Neural cell (in vitro differentiated cells): Measurements from ENCODE around the gene STK32B.

Source experiments
- EP300 ChIP-seq: fragments of 450-650 bp; conservative IDR thresholded peaks from 2 replicates; pipeline ENCODE4 v1.6.1; 2014; ENCODE audit warnings: antibody characterized with exemption, mild to moderate bottlenecking, moderate library complexity; ENCODE audit not compliant: poor library complexity, severe bottlenecking
- POLR2AphosphoS5 ChIP-seq: IDR thresholded peaks from 2 replicates; pipeline ENCODE4 v1.6.1; 2012
- RAD21 ChIP-seq: fragments of 450-650 bp; conservative IDR thresholded peaks from 2 replicates; pipeline ENCODE4 v1.6.1; 2014; ENCODE audit warnings: antibody characterized with exemption, mild to moderate bottlenecking, moderate library complexity
- REST ChIP-seq: IDR thresholded peaks from 2 replicates; pipeline ENCODE4 v1.6.1; 2012; ENCODE audit warnings: borderline replicate concordance
- TF ChIP-seq, protein P1 (sequence below): fragments of 450-650 bp; IDR thresholded peaks from 2 replicates; pipeline ENCODE4 v1.5.1; 2014; ENCODE audit warnings: antibody characterized with exemption, mild to moderate bottlenecking, moderate library complexity; ENCODE audit not compliant: poor library complexity, severe bottlenecking

DNA sequence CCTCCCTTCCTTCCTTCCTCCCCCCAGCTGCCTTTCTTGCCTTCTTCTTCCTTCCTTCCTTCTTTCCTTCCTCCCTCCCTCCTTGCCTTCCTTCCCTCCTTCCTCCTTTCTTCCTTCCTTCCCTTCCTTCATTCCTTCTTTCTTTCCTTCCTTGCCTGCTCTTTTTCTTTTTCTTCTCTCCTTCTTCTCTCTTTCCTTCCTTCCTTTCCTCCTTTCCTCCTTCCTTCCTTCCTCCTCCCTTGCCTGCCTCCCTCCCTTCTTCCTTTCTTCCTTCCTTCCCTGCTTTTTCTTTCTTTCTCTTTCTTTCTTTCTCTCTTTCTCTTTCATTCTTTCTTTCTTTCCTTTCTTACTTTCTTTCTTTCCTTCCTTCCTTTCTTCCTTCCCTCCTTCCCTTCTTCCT, 49.1 kb downstream of the STK32B start:
- no peak for TF ChIP-seq EP300
- TF ChIP-seq, protein P1, sequence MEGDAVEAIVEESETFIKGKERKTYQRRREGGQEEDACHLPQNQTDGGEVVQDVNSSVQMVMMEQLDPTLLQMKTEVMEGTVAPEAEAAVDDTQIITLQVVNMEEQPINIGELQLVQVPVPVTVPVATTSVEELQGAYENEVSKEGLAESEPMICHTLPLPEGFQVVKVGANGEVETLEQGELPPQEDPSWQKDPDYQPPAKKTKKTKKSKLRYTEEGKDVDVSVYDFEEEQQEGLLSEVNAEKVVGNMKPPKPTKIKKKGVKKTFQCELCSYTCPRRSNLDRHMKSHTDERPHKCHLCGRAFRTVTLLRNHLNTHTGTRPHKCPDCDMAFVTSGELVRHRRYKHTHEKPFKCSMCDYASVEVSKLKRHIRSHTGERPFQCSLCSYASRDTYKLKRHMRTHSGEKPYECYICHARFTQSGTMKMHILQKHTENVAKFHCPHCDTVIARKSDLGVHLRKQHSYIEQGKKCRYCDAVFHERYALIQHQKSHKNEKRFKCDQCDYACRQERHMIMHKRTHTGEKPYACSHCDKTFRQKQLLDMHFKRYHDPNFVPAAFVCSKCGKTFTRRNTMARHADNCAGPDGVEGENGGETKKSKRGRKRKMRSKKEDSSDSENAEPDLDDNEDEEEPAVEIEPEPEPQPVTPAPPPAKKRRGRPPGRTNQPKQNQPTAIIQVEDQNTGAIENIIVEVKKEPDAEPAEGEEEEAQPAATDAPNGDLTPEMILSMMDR, result no peak
- no peak for TF ChIP-seq RAD21
- TF ChIP-seq POLR2AphosphoS5, result no peak
- no peak for TF ChIP-seq REST
